HEK293T (cell line): Measurements from ENCODE around the gene ZIM2.

Source experiments
- CTCF ChIA-PET: fragments of 350-600 bp; formaldehyde crosslinking; extraction: SDS; loops from one replicate; lab custom pipeline; 2021; ENCODE audit warnings: antibody characterized with exemption, inconsistent platforms; lab: Yijun Ruan, JAX
- POLR2A ChIA-PET: fragments of 350-600 bp; formaldehyde crosslinking; extraction: SDS; loops from one replicate; lab custom pipeline; 2020; ENCODE audit warnings: antibody characterized with exemption, inconsistent platforms; lab: Yijun Ruan, JAX
- DNase-seq: peaks from one replicate; pipeline ENCODE4 v3.0.0; 2012; ENCODE audit warnings: mixed read lengths; ENCODE audit errors: extremely low spot score
- ARNT ChIP-seq: fragments of 450-650 bp; IDR thresholded peaks from 2 replicates; pipeline ENCODE4 v1.6.1; 2017; ENCODE audit warnings: mild to moderate bottlenecking
- BHLHE40 ChIP-seq: fragments of 450-650 bp; IDR thresholded peaks from 2 replicates; pipeline ENCODE4 v1.6.1; 2016; ENCODE audit warnings: mild to moderate bottlenecking, moderate library complexity, borderline replicate concordance
- CTBP1 ChIP-seq: fragments of 450-650 bp; IDR thresholded peaks from 2 replicates; pipeline ENCODE4 v1.6.1; 2016; ENCODE audit warnings: borderline replicate concordance
- ELF4 ChIP-seq: fragments of 450-650 bp; IDR thresholded peaks from 2 replicates; pipeline ENCODE4 v1.6.1; 2017; ENCODE audit warnings: antibody characterized with exemption
- FOXA1 ChIP-seq: fragments of 450-650 bp; IDR thresholded peaks from 2 replicates; pipeline ENCODE4 v1.6.1; 2016; ENCODE audit warnings: mild to moderate bottlenecking
- FOXK2 ChIP-seq: fragments of 450-650 bp; IDR thresholded peaks from 2 replicates; pipeline ENCODE4 v1.6.1; 2016; ENCODE audit warnings: mild to moderate bottlenecking
- FOXM1 ChIP-seq: fragments of 450-650 bp; IDR thresholded peaks from 2 replicates; pipeline ENCODE4 v1.6.1; 2017; ENCODE audit warnings: mild to moderate bottlenecking, borderline replicate concordance
- HDGF ChIP-seq: fragments of 450-650 bp; IDR thresholded peaks from 2 replicates; pipeline ENCODE4 v1.6.1; 2017; ENCODE audit warnings: antibody characterized with exemption, borderline replicate concordance
- L3MBTL2 ChIP-seq: fragments of 450-650 bp; conservative IDR thresholded peaks from 2 replicates; pipeline ENCODE4 v1.6.1; 2016; ENCODE audit warnings: mild to moderate bottlenecking
- LEF1 ChIP-seq: fragments of 450-650 bp; IDR thresholded peaks from 2 replicates; pipeline ENCODE4 v1.6.1; 2017; ENCODE audit warnings: mild to moderate bottlenecking, borderline replicate concordance
- NFRKB ChIP-seq: fragments of 450-650 bp; IDR thresholded peaks from 2 replicates; pipeline ENCODE4 v1.6.1; 2016; ENCODE audit warnings: mild to moderate bottlenecking, moderate library complexity
- PKNOX1 ChIP-seq: fragments of 450-650 bp; IDR thresholded peaks from 2 replicates; pipeline ENCODE4 v1.6.1; 2016
- SP1 ChIP-seq: fragments of 450-650 bp; IDR thresholded peaks from 2 replicates; pipeline ENCODE4 v1.6.1; 2017
- SUZ12 ChIP-seq: fragments of 450-650 bp; IDR thresholded peaks from 2 replicates; pipeline ENCODE4 v1.6.1; 2016; ENCODE audit warnings: mild to moderate bottlenecking
- TARDBP ChIP-seq: fragments of 450-650 bp; IDR thresholded peaks from 2 replicates; pipeline ENCODE4 v1.6.1; 2016
- ZNF384 ChIP-seq: fragments of 450-650 bp; IDR thresholded peaks from 2 replicates; pipeline ENCODE4 v1.6.1; 2016

Gene ZIM2

DNA sequence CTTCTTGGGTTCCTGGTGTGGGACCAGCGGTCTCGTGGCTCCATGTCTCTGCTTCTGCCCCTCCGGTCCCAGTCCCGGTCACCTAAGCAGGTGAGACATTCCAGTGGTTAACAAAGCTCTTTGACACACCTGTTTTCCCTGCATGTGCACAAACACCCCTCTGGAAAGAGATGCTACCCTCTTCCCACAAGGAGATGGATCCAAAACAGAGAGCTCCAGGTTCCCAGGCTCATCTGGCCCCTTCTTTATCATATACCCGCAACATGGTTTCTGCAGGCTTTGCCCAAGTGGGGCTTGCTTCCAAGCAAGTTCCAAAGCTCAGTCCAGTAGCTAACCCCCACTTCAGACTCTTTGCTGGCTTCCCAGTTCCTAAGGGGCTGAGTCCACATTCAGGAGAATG lies 17.8 kb downstream of the ZIM2 start:
- DNase-seq: no peak
- POLR2A ChIA-PET: no interaction called here
- no peak for TF ChIP-seq SUZ12
- no peak for TF ChIP-seq CTBP1
- TF ChIP-seq BHLHE40: no peak
- TF ChIP-seq TARDBP: no peak
- TF ChIP-seq PKNOX1: no peak
- CTCF ChIA-PET: no interaction called here

DNA sequence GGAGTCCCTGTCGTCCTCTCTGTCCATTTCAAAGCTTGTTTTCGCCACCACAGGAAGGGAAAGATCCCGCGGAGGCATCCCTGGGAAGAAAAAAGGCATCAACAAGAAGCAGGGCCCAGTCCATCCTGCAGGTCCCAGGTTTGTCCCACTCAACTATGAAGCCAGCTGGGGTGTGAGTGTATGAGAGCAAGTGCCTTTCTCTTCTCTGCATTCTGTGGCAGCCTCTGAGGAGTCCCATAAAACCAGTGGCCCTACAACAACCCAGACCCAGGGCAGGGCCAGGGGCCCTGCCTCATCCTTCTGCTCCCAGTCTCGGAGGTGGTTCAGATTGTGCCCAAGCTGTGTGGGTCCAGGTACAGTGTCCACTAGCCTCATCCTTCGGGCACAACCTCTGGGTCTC lies 18.9 kb downstream of the ZIM2 start:
- TF ChIP-seq ELF4: no peak
- no peak for DNase-seq
- ChIA-PET CTCF (no interaction called here), POLR2A (no interaction called here)

DNA sequence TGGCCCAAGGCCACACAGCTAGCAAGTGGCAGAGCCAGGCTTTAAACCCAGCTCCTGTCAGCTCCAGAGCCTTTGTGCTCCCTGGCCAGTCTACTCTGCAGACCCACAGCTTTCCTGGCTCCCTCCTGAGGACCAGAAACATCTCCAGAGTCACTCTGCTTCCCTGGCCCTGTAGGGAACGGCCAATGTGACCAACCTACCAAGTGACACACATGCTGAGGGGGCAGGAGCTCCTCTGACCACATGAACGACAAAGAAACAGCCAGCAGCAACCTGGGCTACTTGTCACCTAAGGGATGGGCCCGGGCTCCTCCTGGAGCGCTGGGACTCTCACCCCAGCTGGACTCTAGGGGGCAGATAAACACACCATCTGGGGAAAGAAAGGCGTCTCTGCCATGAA lies 19.3 kb downstream of the ZIM2 start:
- DNase-seq: no peak
- no peak for TF ChIP-seq ARNT
- POLR2A ChIA-PET: no interaction called here
- CTCF ChIA-PET: no interaction called here

GRCh38 chr19:56819166-56819565 lies 21.4 kb downstream of the ZIM2 start:
- POLR2A ChIA-PET: no interaction called here
- no peak for DNase-seq
- TF ChIP-seq HDGF (no peak), LEF1 (no peak), ELF4 (no peak), BHLHE40 (no peak), SUZ12 (no peak), FOXA1 (no peak)
- CTCF ChIA-PET: no interaction called here

DNA sequence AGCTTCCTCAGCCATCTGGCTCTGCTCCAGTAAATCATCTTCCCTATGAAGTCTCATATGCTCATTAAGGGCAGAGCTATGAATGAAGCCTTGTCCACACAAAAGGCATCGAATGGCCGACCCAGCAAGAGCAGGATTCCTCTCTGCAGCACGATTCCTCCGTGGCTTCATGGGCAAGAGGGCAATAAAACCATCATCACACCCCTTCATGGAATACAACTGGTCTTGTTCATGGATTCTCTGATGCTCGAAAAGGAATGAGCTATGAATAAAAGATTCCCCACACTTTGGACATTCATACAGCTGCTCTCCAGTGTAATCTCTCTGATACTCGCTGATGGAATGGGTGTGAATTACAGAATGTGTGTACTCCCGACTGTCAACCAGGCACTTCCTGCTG lies 25.9 kb downstream of the ZIM2 start:
- TF ChIP-seq SUZ12: no peak
- TF ChIP-seq TARDBP: no peak
- CTCF ChIA-PET: no interaction called here
- POLR2A ChIA-PET: no interaction called here
- no peak for DNase-seq

GRCh38 chr19:56813531-56813930 lies 27.0 kb downstream of the ZIM2 start:
- no peak for DNase-seq
- POLR2A ChIA-PET: no interaction called here
- CTCF ChIA-PET: no interaction called here
- TF ChIP-seq TARDBP (no peak), BHLHE40 (no peak), FOXK2 (no peak), SP1 (no peak), PKNOX1 (no peak), ARNT (no peak), FOXM1 (no peak), ZNF384 (no peak), NFRKB (no peak), SUZ12 (no peak)

DNA sequence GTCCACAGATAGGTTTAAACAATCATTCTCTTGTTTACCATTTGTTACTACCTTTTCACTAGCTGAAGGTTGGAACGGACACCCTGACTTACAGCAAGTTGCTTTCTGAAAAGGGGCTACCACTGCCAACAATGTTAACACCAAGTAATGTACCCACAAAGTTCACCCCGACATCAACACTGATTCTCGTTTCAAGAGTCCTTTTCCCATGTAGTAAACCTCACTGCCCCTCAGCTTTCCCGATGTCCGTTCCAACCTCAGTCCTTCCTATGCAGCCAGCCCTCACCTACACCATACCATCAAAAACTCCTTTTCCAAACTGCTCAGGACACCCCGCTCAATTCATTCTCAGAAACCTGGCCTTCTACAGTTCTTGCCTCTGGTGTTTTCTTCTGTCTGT lies 29.0 kb downstream of the ZIM2 start:
- TF ChIP-seq FOXK2 (no peak), ZNF384 (no peak), CTBP1 (no peak), PKNOX1 (no peak), FOXM1 (no peak), HDGF (no peak)
- CTCF ChIA-PET: no interaction called here
- POLR2A ChIA-PET: no interaction called here
- no peak for DNase-seq

DNA sequence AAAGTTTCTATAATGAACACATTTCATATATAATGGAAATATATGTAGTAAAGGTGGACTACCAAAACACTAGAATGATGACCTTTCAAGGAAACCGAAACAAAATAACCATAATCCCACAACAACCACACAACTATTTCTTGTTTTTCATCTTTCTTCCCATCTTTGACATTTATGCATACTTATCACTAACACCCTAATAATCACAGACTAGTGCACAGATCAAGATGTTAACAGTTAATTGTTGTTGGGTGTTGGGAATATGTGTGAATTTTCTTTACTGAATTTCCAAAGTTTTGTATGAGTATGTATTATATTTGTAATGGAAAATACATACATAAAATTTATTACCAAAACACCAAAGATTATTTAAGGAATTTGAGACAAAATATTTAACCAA lies 30.3 kb downstream of the ZIM2 start:
- DNase-seq: no peak
- TF ChIP-seq LEF1: no peak
- TF ChIP-seq FOXA1: no peak
- TF ChIP-seq HDGF: no peak
- TF ChIP-seq SP1: no peak
- no peak for TF ChIP-seq TARDBP
- TF ChIP-seq ZNF384: no peak
- no peak for TF ChIP-seq L3MBTL2
- TF ChIP-seq PKNOX1: no peak
- TF ChIP-seq BHLHE40: no peak
- TF ChIP-seq FOXM1: no peak
- TF ChIP-seq FOXK2: no peak
- no peak for TF ChIP-seq ARNT
- TF ChIP-seq SUZ12: no peak
- no peak for TF ChIP-seq CTBP1
- POLR2A ChIA-PET: no interaction called here
- CTCF ChIA-PET: no interaction called here
